Measurements from ENCODE around the gene SMURF1.
"Not testable (repeated sequence)": the region's sequence is repeated elsewhere in the genome, so short reads cannot be mapped to it uniquely, and the experiment has no call there.

The SMURF1 gene

GRCh38 chr7:99050971-99051370 is 92.9 kb downstream of the SMURF1 start:
- DNase-seq (ENCODE audit: low spot score), result no peak

DNA sequence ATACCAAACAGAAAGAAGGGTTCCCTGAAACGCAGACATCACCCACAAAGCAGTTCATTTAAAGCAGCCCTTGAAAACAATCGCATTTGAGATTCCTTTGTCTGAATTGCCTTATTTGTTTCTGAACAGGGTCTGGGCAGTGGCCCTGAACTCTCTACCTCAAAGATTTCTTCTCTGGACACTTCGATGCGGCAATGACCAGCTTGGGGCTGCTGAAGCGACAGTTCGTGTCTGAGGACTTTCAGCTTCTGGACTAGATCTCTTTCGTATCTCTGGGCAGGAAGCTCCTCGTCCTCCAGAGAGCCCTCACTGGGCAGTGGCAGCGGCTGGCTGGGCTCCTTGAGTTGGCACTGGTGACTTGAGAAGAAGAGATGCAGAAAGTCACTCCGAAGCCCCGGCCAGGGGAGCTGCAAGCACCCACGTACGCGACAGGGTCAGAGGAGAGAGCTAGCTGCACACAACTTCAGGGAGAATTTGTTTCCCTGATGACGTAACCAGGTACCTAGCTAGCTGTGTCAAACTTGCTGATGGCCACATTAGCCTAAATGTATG is 96.3 kb downstream of the SMURF1 start:
- DNase-seq (ENCODE audit: low spot score), result no peak

- no peak for DNase-seq (ENCODE audit: low spot score)
Measured at GRCh38 chr7:99046722-99047121, 97.2 kb downstream of the SMURF1 start.

GRCh38 chr7:99046262-99046661 is 97.6 kb downstream of the SMURF1 start:
- DNase-seq (ENCODE audit: low spot score), result not testable (repeated sequence)

GRCh38 chr7:99044858-99045257 is 99.0 kb downstream of the SMURF1 start:
- DNase-seq (ENCODE audit: low spot score), result not testable (repeated sequence)

DNA sequence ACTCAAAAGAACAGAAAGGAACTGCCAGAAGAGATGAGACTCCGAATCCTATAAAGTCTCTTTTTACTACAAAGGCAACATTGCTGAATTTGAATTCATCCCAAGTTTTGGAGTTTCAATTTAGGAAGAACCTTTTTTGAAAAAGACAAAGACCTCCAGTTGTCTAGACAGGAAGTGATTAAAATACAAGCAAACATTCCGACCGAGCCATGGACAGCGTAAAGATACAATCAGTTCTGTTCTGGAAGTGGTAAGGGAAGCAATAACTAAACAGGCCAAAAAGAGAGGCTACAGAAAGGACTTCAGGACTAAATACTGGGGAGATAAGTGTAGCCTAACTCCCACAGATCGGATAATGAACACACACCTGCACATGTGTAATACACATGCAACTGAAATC is 101.0 kb downstream of the SMURF1 start:
- DNase-seq (ENCODE audit: low spot score), result no peak

- DNase-seq (ENCODE audit: low spot score), result no peak
Measured at GRCh38 chr7:99041526-99041925, 102.4 kb downstream of the SMURF1 start.

DNA sequence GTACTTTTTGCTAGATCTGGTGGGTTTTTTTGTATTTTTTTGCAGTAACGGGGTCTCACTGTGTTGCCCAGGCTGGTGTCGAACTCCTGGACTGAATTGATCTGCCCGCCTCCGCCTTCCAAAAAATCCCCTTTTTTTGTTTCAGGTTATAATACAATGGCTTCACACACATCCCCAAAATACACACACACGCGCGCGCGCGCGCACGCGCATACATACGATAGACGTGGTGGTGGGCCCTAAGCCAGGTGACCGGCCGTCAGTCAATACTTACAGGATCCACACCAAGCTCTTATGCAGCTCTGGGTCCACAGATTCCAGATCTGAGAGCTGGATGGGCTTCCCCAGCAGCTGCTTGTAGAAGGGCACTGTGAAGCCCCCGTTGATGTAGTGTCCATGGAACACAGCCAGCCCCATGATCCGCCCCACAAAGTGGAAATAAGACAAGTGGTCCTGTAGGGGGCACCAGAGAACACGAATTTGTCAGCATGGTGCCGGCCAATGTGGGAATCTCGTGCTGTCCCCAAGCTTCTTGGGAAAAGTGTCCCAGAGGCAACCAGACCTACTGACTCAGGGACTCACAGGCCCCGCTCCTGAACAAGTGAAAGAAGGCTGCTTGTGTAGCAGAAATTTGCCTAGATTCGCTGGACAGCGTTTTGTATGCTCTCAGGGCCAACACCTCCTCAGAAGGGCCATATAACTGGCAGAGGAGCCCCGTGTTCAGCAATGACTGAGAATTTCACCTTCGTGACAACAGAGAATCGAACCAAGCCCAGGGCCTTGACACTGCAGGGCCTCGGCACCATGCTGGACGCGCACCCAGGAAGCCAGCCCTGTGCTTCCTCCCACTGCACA is 103.6 kb downstream of the SMURF1 start:
- DNase-seq (ENCODE audit: low spot score), result peak; percentile 86

GRCh38 chr7:99039384-99039891 is 104.5 kb downstream of the SMURF1 start:
- no peak for DNase-seq (ENCODE audit: low spot score)

- DNase-seq (ENCODE audit: low spot score), result no peak
Measured at GRCh38 chr7:99038086-99038855, 105.6 kb downstream of the SMURF1 start.

DNA sequence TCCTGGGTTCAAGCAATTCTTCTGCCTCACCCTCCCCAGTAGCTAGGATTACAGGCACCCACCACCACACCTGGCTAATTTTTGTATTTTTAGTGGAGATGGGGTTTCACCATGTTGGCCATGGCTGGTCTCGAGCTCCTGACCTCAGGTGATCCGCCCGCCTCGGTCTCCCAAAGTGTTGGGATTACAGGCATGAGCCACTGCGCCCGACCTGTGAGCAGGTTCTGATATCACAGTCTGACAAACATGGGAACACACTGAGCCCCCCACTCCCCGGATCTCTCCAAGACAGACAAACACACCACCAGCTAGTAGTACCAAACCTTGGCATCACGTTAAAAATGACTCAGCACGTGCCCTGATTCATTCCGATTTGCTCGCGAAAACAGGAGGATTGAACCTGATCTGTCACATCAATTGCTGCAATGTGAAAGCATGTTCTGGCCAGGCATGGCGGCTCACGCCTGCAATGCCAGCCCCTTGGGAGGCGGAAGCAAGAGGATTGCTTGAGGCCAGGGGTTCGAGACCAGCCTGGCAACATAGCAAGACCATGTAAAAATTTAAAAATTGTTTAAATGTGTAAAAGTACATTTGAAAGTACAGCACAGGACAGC is 106.5 kb downstream of the SMURF1 start:
- DNase-seq (ENCODE audit: low spot score), result no peak

- peak; percentile 70 for DNase-seq (ENCODE audit: low spot score)
Measured at GRCh38 chr7:99036546-99037111, 107.3 kb downstream of the SMURF1 start.

- DNase-seq (ENCODE audit: low spot score), result no peak
Measured at GRCh38 chr7:99035723-99036545, 108.0 kb downstream of the SMURF1 start.

DNA sequence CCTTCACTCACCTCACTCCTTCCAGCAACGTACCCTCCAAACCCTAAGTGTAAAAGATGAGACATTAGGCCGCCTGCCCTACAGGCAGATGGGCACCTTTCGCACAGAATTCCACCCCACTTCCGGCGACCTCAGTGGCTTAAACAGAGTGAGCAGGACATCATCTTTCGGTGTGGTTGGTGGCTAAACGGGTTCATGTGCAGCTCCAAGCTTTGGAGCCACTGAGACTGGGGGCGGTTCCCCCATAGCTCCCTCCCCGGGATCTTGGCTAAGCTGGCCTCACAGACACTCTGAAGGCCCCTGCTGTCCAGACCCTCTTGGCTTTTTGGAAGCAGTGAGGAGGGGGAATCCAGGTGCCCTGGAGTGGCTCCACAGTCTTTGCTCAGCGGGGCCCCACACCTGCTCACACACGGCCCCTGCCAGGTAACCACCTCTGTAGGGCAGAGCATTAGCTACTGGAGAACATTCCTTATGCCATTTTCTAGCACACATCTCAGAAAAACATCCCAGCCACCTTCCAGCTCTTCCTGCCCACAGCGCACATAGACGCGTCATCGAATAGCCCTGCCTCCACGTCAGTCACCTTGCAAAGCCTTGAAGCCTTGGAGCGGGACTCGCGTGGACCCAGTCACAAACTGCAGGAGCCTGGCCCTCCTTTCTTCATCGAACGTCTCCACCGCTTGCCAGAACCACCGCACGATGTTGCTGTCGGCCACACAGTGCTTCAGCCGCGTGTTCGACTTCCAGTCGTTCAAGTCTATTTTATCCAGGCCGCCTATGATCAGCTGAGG is 108.8 kb downstream of the SMURF1 start:
- DNase-seq (ENCODE audit: low spot score), result no peak

DNA sequence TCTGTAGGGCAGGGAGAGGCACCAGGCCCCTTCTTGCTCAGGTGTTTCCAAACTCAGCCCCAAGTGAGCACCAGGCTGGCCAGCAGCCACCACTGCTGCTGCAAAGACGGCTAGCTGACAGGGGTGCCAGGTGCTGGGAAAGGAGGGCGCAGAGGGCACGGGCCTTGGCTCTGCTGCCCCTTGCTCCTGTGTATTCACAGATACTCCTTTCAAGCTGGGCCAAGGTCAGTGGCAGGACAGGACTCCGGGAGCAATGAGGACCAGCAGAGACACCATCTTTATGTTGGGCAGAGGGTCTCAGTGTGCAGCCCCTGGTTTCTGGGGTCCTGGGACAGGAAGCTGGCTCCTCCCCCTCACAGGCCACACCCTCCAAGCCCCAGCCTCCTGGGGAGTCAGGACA is 110.1 kb downstream of the SMURF1 start:
- no peak for DNase-seq (ENCODE audit: low spot score)

- no peak for DNase-seq (ENCODE audit: low spot score)
Measured at GRCh38 chr7:99032928-99033327, 111.0 kb downstream of the SMURF1 start.

- DNase-seq (ENCODE audit: low spot score), result no peak
Measured at GRCh38 chr7:99031496-99031895, 112.4 kb downstream of the SMURF1 start.

DNA sequence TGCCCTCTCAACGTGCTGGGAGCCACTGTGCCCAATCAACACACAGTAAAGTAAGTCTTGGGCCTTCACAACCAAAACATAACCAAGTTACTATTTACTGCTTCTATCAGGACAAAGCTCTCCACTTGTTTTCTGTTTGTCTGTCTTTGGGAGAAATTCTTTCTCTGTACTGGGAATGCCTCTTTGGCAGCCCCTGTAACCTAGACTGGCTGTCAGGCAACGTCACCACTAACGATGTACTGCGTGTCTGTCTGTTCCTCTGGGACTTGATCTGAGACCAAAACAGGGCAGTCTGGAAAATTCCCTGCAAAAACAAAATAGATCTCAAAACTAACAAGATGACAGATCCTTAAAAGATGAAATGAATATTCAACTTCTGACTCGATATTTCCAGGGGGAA is 113.0 kb downstream of the SMURF1 start:
- DNase-seq (ENCODE audit: low spot score), result no peak

GRCh38 chr7:99030457-99030856 is 113.5 kb downstream of the SMURF1 start:
- no peak for DNase-seq (ENCODE audit: low spot score)
